Stimulated activated CD8-positive, alpha-beta memory T cell treated with anti-CD3 and anti-CD28 coated beads, Interleukin-4, amount 100 ng/mL, for 24 hours (primary cell): ENCODE results near the gene GRID2.
"Not testable (repeated sequence)": the region's sequence is repeated elsewhere in the genome, so short reads cannot be mapped to it uniquely, and the experiment has no call there.

Source experiments
- DNase-seq: peaks from one replicate; pipeline ENCODE4 v3.0.0-alpha.2; 2020; ENCODE audit warnings: low read depth

Gene GRID2

DNA sequence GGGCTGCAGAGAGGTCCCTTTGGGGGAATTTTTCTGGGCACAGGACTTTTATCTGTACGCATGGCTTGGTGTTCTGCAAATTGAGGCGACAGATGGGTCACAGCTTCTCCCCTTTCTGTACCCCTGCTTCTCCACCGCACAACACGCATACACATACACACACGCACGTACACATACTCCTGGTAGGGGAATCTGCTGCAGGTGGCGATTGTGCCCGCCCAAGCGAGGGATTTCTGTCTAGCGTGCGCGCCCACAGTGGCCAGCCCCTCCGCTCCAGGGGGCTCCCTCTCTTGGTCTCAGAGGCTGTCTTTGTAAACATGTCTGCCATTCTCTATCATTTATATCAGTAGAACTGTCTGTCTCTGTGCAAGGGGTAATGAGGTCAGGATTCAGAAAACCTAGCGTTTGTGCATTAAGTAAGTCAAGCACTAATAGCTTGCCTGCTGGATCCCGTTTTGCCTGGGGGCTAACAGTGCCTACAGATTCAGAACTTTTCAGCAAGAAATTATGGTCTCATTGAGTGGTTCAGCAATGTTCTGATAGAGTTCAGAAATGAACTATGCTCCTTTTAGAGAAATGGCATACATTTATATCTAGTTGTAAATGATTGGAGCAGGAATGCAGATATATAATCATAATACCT lies 2.2 kb downstream of the GRID2 start:
- no peak for DNase-seq

DNA sequence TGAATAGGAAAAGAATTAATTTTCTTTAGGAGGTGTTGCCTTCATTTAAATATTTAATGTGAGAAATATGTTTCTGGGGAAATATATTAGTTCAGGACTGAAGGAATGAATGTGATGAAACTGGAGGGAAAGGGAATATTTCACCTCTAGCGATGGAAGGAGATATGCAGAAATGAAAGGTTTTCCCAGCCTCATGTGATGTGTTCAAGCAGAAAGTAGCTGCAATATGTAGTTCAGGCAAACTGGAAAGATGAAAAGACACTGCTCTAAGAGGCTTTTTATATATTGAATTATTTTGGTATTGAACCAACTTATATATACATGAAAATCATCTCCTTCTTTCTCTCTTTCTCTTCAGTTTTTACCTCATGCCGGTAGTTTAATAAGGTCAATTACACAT lies 3.4 kb downstream of the GRID2 start:
- no peak for DNase-seq

DNA sequence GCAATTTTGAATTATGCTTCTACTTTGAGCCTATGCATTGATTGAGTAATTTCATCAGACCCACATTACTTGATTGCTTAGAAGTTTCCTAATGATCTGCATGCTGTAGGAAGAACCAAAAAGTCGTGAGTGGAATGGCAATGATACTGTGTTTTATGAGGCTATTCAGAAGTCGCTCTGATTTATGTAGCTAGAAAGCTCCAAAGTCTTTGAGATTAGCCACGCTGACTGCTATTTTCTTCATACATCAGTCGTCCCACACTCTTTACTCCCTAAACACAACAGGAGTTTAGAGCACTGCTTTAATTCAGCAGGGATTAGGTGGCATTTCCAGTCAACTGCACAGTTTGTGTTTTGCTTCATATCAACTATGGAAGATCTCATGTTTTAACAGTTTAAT lies 4.1 kb downstream of the GRID2 start:
- no peak for DNase-seq

DNA sequence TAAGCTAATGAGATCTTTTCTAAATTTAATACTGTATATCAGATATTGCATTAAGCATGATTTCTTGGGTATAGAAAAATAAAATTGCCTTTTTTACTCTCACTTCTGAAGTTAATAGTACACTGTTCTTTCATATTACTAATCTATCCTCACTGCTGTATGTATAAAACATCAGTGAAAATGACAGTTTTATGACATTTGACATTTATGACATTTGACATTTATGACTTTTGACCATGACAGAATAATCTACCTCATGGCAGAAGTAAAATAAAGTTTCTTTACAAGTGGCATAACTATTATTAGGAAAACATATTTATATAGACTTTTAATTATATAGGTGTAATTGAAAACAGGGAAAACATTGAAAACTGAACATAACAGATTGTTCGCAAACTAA lies 13.3 kb downstream of the GRID2 start:
- no peak for DNase-seq

DNA sequence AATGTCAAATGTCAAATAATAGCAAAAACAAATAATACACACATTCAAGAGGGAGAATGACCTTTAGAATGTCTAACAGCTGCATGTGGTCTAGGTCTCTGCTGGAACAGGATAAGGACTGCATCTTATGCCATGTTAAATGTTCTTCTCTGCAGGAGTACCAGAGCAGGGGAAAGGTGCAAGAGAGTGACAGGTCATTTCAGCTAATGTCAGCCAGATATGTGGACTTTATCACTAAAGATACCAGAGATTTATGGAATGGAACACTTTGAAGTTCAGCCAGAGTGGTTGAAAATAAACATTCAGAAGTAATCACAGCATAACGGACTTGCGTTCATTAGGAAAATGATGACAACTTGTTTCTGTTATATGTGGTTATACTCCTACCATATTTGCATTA lies 24.3 kb downstream of the GRID2 start:
- DNase-seq: no peak

DNA sequence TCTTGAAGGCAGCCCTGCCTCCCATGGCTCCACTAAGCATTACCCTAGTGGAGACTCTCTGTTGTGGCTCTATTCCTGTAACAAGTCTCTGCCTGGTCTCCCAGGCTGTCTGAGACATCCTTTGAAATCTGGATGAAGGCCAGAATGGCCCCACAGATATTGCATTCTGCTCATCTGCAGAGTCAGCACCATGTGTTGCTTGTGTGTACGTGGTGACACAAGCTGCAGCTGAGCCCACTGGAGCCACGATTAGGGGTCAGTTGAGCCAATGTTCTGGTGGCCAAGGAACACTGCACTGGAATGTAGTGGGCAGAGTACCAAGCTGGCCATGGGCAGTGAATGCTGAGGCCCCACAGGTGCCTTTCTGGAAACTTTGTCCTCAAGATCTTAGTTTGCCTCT lies 29.2 kb downstream of the GRID2 start:
- no peak for DNase-seq

DNA sequence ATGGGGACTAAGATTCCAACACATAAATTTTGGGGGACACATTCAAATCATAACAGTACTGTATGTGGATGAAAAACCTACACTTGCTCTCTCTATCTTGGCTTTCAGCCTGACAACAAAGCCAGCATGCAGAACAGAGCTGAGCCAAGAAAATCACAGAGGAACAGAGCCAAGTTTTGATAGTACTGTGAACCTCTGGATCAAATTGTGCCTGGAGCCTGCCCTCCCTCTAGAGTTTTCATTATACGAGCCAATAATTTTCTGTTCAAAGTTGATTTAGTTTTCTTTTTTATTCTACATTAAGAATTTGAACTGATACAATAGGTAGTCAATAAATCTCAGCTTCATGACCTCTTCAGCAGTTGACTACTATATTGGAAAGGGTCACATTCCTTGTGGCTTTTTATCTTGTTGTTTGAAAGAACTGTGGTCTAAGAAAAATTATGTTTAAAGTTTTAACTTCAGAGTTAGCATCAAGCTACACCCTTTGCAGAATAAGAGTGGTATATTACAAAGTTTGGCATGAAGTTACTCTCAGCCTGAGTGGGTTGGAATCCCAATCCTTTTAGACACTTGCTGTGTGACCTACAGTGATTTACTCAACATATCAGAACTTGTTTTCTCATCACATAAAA lies 31.1 kb downstream of the GRID2 start:
- no peak for DNase-seq

DNA sequence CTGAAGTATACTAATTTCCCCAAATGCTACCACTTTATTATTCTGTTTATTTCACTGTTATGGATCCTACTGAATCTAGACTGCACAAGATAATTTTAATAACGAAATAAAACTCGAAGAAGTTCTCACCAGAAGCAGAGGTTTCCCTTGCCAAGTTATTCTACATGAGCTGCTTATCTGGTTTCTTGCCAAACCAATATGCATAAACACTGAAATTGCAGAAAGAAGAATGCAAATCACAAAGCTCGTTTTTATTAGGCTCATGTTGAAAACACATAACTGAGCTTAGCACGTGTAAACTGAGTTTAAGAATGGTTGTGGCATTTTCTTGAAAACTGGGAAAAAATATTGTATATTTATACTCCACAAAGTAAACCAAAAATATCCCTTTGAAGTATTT lies 35.9 kb downstream of the GRID2 start:
- no peak for DNase-seq

DNA sequence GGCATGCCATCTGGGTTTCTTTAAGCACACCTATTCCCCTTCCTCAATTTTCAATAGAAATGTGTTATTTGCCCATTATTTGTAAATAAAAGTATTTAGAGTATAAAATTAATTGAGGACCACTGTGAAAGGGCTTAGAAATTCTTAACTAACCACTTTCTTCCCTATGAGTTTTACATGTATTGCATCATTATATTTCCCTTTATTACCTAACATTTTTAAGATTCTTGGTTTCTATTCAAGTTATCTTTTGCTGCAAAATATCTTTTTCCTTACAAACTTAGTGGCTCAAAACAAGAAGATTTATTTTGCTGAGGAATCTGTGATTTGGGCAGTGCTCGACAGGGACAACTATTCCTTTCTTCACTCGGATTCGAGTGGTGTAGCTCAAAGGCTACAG lies 40.5 kb downstream of the GRID2 start:
- no peak for DNase-seq

DNA sequence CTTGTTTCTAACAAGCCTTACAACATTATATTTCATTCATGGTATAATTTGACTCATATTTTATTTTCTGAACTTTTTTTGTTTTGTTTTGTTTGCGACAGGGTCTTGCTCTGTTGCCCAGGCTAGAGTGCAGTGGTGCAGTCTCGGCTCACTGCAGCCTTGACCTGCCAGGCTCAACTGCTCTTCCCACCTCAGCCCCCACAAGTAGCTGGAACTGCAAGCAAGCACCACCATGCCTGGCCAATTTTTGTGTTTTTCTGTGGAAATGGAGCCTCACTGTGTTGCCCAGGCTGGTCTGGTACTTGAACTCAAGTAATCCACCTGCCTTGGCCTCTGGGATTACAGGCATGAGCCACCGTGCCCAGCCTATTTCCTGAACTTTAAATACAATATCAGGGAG lies 42.5 kb downstream of the GRID2 start:
- DNase-seq: no peak

DNA sequence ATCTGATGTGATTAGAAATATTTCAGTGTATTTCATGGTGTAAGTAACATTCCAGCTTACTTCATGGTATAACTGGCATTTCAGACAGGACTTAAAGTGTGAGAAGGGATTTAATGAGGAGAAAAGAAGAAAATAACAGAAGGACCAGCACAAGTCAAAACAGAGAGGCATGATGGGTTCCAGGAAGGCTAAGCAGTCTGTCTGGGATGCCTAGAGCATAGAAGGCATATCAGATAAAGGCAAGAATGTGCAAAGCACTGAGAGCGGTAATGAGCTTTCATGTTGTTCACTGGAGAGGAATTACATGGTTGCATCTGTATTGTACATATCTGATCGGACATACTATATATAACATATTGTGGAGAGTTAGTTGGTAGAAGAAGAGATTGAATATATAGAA lies 54.2 kb downstream of the GRID2 start:
- DNase-seq: no peak

DNA sequence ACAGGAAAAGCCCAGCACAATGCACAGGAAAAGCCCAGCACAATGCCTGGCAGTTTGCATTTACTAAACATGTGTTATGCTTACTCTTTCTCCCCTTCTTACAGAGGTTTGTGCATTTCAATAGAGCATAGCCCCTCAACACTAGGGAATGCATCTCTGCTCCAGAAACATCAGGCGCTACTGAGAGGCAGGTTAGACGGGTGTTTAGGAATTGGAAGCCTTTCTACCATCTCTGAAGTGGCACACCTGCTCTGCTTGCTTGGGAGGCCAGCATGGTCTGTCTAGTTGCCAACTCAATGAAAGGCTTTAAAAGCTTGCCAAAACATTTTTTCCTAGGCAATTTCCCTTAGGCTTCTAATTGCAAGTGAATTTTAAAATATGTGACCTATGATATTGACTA lies 55.7 kb downstream of the GRID2 start:
- DNase-seq: no peak

DNA sequence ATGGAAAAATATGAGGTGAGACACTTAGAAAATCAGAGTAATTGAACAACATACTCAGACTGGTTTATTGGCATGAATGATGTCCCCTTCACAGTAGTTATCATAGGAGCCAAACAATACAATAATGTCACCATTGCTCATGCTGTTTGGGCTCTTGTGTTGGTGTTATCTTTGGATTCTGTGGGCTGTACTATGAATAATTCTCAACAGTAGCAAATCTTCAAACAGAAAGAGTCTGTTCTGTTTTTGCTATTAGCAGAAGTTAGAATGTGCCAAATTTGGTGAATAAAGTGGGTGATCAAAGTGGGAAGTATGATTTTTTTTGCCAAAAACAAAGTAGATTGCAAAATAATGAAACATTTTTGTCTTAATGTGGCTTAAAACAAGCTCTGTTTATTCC lies 58.3 kb downstream of the GRID2 start:
- no peak for DNase-seq

DNA sequence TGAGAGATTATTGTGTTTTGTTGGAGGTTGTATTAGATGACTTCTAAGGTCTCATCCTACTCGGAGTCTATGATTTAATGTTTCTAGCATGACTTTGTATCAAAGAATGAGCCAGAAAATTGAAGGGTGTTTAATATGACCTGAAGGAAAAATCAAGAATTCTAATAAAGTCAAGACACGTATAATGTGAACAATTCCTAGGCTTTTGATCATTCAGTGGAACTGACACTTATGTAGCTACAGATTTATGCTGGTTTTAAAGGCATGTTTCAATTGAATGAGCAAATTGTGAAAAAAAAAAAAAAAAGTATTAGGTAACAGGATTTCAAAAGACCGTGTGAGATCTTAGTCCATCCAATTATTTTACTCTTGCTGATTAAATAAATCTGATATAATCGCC lies 64.9 kb downstream of the GRID2 start:
- DNase-seq: no peak

DNA sequence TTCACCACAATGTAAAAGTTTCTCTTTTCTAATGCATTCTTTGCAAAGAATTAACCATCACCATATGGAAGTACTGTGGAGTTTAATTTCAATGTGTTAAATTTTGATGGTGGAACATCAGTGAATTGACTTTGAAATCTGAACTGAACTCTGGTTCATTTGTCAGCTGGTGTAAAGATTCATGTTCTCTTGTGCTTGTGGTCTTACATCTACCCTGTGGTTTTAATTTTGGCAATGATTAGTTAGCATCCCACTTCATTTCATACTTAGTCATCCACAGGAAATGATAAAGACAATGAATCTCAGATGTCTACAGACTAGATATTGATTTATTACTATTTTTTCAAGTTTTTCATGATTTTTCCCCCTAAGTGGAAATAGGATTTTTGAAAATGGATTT lies 77.8 kb downstream of the GRID2 start:
- no peak for DNase-seq

DNA sequence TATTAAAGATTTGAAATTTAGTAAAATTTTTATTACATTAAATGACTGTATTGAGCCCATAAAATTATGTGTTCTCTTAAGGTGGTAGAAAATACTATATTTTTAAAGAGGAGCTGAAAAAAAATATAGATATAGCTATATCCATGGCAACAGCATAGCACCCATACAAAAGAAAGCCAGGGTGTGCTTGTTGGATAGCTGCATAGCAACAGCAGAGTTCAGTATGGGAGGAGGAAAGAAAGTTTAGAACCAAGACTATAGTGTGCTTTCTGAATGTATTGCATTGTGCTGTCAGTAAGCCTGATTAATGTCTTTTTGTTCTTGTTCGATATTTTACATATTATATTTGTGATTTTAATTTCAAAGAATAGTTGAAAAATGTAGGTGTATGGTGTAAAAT lies 78.4 kb downstream of the GRID2 start:
- no peak for DNase-seq

DNA sequence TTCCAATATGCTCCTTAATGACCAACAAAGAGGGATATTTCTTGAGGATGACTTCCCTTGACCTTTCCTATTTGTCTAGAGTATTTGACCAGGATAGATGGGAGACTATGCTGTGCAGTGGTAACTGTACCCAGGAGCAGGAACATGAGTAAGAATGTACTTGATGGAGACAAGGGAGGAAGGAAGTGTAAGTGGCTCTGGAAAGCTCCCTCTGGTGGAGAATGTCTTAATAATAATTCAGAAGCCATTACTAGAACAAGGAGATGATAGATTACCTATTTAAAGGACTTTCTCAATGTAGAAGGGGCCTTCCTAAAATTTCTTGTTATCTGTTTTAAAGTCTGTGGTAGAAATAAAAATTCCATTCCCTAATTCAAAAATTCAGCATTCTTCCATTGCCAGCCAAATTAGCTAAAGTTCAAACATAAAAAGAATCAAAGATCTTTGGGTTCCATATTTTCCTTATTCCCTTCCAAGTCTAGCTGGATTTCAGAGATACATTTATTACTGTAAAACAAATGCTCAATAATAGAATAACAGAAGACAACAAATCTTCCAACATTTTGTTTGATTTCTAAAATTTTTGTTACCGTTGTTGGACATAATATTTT lies 83.8 kb downstream of the GRID2 start:
- no peak for DNase-seq

DNA sequence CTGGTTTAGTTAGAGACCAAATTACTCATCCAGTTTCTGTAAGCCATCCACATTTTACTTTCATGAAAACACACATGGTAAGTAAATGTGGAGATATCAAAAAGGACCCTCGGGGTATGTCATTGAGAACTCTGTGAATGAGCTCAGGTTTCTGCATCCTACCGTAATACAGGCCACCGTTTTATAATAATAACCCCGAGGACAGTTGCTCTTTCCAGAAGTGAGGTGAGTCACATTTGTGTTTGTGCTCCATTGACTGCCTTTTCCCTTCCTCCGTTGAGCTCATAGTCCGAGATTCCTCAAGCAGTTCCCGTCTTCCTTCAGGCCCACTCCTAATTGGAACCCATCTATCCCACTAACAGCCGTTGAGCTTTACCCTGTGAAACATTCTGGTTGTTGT lies 95.3 kb downstream of the GRID2 start:
- DNase-seq: no peak

DNA sequence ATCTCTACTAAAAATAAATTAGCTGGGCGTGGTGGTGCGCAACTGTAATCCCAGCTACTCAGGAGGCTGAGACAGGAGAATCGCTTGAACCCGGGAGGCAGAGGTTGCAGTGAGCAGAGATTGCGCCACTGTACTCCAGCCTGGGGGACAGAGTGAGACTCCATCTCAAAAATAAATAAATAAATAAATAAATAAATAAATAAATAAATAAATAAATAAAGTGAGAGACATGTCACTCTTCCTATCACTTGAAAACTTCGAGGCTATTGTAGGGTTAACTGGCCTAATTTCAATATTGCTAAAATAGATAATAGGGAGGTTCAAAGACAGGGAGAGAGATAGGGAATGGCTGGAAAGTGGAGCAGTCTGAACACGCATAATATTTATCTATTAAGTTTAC lies 99.8 kb downstream of the GRID2 start:
- not testable (repeated sequence) for DNase-seq

DNA sequence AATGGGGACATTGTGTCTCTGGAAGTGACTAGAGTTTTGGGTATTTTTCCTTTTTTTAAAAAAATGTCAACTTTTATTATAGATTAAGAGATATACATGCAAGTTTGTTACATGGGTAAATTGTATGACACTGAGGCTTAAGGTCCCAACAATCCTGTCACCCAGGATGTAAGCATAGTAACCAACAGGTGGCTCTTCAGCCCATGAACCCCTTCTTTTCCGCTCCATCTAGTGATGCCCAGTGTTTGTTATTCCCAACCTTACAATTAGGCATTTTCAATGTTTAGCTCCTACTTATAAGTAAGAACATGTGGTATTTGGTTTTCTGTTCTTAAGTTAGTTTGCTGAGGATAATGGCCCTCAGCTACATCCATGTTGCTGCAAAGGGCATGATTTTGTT lies 102.7 kb downstream of the GRID2 start:
- DNase-seq: no peak

DNA sequence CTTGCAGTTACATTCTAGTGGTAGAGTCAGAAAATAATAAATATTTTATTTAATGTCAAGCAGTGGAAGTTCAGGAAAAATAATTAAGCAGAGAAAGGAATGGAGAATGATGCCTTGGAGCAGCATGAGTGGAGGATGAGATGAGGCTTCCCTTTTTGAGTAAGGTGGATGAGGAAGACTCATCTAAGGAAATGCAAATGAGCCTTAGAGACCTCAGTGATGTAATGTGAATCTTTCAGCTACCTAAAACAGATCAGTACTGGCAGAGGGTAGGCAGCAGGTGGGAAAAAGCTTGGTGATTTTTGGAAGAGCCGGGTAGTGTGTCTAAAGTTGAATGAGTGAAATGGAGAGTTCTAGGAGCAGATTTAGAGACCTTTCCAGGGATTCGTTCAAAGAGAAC lies 118.2 kb downstream of the GRID2 start:
- DNase-seq: no peak

DNA sequence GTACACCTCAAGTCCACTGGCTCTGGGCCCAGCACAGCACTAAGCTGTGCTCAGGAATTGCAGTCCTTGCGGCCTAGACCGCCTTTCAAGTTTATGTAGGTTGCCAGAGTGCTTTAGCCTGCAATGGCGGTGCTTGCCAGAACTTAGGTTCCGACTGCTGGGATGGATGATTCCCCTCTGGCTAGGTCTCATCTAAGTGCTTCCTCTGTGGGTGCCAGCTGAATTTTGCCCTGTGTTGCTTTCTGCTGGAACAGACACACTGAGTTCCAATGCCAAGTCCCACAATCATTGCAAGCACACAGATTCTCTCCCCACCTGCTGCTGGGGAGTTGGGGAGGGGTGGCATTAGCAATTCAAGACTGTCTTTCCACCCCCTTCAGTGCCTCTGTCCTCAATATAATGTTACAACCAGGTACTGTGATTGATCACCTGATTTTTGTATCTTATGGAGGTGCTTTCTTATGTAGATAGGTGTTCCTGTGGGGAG lies 129.5 kb downstream of the GRID2 start:
- DNase-seq: no peak

DNA sequence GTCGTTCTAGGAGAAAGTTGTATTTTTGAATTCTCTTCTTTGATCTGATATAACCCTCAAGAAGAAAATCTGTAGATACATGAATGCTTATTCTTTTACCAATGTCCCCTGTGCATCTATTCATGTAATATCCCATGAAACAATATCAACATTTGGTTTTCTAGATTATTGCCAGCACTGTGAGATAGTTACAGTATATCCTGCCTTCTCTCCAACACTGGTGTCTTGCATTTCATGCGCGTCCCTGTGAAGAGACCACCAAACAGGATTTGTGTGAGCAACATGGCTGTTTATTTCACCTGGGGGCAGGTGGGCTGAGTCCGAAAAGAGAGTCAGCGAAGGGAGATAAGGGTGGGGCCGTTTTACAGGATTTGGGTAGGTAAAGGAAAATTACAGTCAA lies 135.0 kb downstream of the GRID2 start:
- not testable (repeated sequence) for DNase-seq

DNA sequence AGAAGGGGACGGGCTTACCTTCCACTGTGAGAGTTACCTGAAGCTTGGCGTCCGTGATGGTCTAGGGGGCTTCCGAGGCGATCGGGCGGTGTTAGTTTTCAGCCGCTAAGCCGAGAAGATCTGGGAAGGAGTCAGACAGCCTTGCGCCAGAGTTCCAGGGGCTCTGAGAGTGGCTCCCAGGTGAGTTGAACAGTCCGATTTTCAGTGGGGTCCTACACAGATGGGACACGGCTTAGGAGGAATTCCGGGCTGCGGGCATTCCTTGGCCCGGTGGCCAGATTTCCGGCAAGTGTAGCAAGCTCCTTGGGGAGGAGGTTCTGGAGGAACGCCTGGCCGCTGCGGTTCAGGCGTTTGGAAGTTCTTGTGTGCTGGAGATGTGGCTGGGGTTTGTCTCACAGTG lies 138.4 kb downstream of the GRID2 start:
- not testable (repeated sequence) for DNase-seq
